DOHH2 (cell line): ENCODE results near the gene PRKCE.

Experiments
- H3F3A ChIP-seq: fragments of 200-600 bp; sonication (generic), shearing (Covaris generic); 2 replicates; pipeline ENCODE4 v1.6.0; 2016; ENCODE audit warnings: antibody characterized with exemption, mild to moderate bottlenecking; ENCODE audit not compliant: control insufficient read depth, insufficient read depth
- H3K27ac ChIP-seq: fragments of 200-600 bp; sonication (generic); 2 replicates; pipeline ENCODE4 v1.5.1; 2014; ENCODE audit warnings: low read depth, mild to moderate bottlenecking, low read length, moderate library complexity
- H3K27me3 ChIP-seq: fragments of 200-600 bp; sonication (generic); 2 replicates; pipeline ENCODE4 v1.6.1; 2014; ENCODE audit warnings: mild to moderate bottlenecking, low read length, mixed read lengths; ENCODE audit not compliant: control insufficient read depth
- H3K36me3 ChIP-seq: fragments of 200-600 bp; sonication (generic); 2 replicates; pipeline ENCODE4 v1.6.1; 2014; ENCODE audit warnings: mild to moderate bottlenecking, low read length, moderate library complexity, mixed read lengths; ENCODE audit not compliant: control insufficient read depth
- H3K4me1 ChIP-seq: fragments of 200-600 bp; sonication (generic); 2 replicates; pipeline ENCODE4 v1.6.1; 2014; ENCODE audit warnings: mild to moderate bottlenecking, low read length, mixed read lengths; ENCODE audit not compliant: control insufficient read depth
- H3K4me2 ChIP-seq: fragments of 200-600 bp; sonication (generic); 2 replicates; pipeline ENCODE4 v1.6.0; 2014; ENCODE audit warnings: mild to moderate bottlenecking, low read length, moderate library complexity
- H3K4me3 ChIP-seq: fragments of 200-600 bp; sonication (generic); 2 replicates; pipeline ENCODE4 v1.5.1; 2014; ENCODE audit warnings: mild to moderate bottlenecking, low read length, mixed read lengths
- H3K79me2 ChIP-seq: fragments of 200-600 bp; sonication (generic); 2 replicates; pipeline ENCODE4 v1.6.1; 2014; ENCODE audit warnings: mild to moderate bottlenecking, low read length, mixed read lengths; ENCODE audit not compliant: control insufficient read depth
- H3K9me2 ChIP-seq: fragments of 200-600 bp; sonication (generic); replicated peaks from 2 replicates; pipeline ENCODE4 v1.6.1; 2014; ENCODE audit warnings: mild to moderate bottlenecking, low read length, mixed read lengths; ENCODE audit not compliant: control insufficient read depth
- H3K9me3 ChIP-seq: fragments of 200-600 bp; sonication (generic); 2 replicates; pipeline ENCODE4 v1.6.1; 2014; ENCODE audit warnings: antibody characterized with exemption, low read length, mixed read lengths; ENCODE audit not compliant: control insufficient read depth, insufficient read depth
- H4K20me1 ChIP-seq: fragments of 200-600 bp; sonication (generic); 2 replicates; pipeline ENCODE4 v1.6.0; 2014; ENCODE audit warnings: low read depth, mild to moderate bottlenecking, antibody characterized with exemption, low read length, moderate library complexity; ENCODE audit not compliant: control insufficient read depth, insufficient read depth
- EZH2phosphoT487 ChIP-seq: fragments of 200-600 bp; sonication (generic); IDR thresholded peaks from 2 replicates; pipeline ENCODE4 v1.6.1; 2017; ENCODE audit warnings: borderline replicate concordance, mild to moderate bottlenecking, antibody characterized with exemption, low read length, moderate library complexity, mixed read lengths
- TF ChIP-seq, protein P1 (sequence below): fragments of 200-600 bp; sonication (generic); IDR thresholded peaks from one replicate; pipeline ENCODE4 v1.5.1; 2014; ENCODE audit warnings: antibody characterized with exemption, mild to moderate bottlenecking, low read depth, low read length; ENCODE audit not compliant: poor library complexity, severe bottlenecking

Gene PRKCE

DNA sequence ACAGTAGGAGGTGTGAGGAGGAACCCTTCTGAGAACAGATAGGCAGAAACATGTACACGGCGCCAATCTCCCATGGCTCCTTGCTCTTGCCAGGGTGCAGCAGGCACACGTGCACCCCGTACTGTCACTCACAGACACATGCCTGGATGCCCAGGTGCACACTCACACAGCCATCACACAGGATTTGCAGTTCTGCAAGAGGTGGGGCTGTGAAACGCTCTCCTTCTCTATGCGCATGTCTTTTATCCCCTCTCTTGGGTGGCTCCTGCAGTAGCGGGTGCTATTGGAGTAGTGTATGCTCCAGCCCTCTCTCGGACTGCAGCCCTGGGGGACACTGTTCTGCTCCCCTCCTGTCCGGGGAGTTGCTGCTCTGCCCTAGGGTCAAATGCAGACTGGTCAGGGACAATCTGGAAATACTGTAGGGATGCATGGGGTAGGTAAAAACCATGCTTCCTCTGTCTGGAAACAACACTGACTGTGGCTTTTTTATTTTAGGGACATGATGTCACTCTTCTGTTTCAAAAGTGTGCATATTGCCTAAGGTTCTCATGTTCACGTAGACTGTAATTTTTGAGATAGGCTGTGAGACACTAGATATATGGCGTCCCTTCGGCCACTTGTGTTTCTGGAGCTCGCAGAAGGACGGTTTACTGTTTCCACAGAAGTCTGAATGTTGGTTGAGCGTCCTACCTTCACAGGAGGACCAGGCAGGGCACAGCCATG, 118.5 kb downstream of the PRKCE start:
- no peaks in the 10 kb centered on the region for H3K27me3 ChIP-seq
- H3K4me1 ChIP-seq = peaks cover 9% of the 10 kb centered on the region
- H4K20me1 ChIP-seq = no peaks in the 10 kb centered on the region
- no peak for TF ChIP-seq EZH2phosphoT487
- TF ChIP-seq, protein P1, sequence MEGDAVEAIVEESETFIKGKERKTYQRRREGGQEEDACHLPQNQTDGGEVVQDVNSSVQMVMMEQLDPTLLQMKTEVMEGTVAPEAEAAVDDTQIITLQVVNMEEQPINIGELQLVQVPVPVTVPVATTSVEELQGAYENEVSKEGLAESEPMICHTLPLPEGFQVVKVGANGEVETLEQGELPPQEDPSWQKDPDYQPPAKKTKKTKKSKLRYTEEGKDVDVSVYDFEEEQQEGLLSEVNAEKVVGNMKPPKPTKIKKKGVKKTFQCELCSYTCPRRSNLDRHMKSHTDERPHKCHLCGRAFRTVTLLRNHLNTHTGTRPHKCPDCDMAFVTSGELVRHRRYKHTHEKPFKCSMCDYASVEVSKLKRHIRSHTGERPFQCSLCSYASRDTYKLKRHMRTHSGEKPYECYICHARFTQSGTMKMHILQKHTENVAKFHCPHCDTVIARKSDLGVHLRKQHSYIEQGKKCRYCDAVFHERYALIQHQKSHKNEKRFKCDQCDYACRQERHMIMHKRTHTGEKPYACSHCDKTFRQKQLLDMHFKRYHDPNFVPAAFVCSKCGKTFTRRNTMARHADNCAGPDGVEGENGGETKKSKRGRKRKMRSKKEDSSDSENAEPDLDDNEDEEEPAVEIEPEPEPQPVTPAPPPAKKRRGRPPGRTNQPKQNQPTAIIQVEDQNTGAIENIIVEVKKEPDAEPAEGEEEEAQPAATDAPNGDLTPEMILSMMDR = no peak
- H3K79me2 ChIP-seq = no peaks in the 10 kb centered on the region
- H3K9me2 ChIP-seq = no peaks in the 10 kb centered on the region
- H3K36me3 ChIP-seq = no peaks in the 10 kb centered on the region
- no peak overlapping the region for H3K4me2 ChIP-seq
- no peak overlapping the region for H3K27ac ChIP-seq
- H3K4me3 ChIP-seq = no peak overlapping the region
- H3F3A ChIP-seq = no peaks in the 10 kb centered on the region
- no peaks in the 10 kb centered on the region for H3K9me3 ChIP-seq

DNA sequence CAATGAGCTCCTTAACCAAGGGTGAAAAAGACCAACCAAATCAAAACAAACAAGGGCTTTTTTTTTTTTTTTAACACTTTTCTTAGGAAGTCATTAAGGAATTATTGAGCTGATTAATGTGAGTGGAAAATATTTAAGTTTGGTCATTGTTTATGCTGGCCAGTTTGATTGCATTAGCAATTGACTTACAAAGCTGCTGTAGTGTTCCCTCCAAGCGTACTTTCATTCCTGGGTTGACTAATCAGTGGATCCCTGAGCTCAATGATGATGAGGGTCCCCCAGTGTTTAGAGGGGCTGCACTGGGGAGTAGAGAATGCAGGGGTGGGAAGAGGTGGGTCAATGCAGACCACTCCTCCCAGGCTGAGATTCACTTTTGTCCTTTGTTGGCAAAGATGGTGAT, 119.3 kb downstream of the PRKCE start:
- Histone ChIP-seq H3F3A (no peaks in the 10 kb centered on the region), H3K4me2 (no peak overlapping the region), H3K9me2 (no peaks in the 10 kb centered on the region), H3K36me3 (no peaks in the 10 kb centered on the region), H4K20me1 (no peaks in the 10 kb centered on the region), H3K9me3 (no peaks in the 10 kb centered on the region), H3K79me2 (no peaks in the 10 kb centered on the region), H3K27ac (no peak overlapping the region), H3K4me3 (no peak overlapping the region), H3K4me1 (peaks cover under 1% of the 10 kb centered on the region), H3K27me3 (no peaks in the 10 kb centered on the region)
- TF ChIP-seq, protein P1 = no peak
- TF ChIP-seq EZH2phosphoT487 = no peak

DNA sequence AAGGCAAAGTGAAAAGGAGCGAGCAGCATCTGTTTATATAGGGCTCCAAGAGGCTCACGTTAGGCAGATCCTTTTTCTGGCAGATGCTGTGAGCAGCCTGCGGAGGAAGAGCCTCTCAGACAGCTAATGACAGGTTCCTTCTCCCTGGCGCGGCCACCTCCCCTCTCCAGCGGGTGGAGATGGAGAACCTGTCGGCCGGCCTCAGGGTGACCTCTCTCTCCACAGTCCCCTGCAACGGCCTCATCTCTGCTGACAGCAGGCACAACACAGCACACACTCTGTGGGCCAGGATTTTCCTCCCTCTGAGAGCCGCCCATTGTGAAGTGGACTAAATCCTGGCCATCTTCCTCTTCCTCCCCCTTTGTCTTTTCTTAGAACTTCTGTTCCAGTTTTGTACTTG, 119.8 kb downstream of the PRKCE start:
- Histone ChIP-seq H3K79me2 (no peaks in the 10 kb centered on the region), H3K4me1 (no peaks in the 10 kb centered on the region)
- TF ChIP-seq, protein P1 = no peak
- no peak for TF ChIP-seq EZH2phosphoT487

More for the DNA sequence above, 119.8 kb downstream of the PRKCE start:
- Histone ChIP-seq H3K4me3 (no peak overlapping the region), H3F3A (no peaks in the 10 kb centered on the region), H3K27ac (no peak overlapping the region), H3K4me2 (no peak overlapping the region), H3K27me3 (no peaks in the 10 kb centered on the region), H3K9me3 (no peaks in the 10 kb centered on the region), H4K20me1 (no peaks in the 10 kb centered on the region), H3K9me2 (no peaks in the 10 kb centered on the region), H3K36me3 (no peaks in the 10 kb centered on the region)
